ENCODE measurements around the gene DCANP1.

The DCANP1 gene

GRCh38 chr5:135448791-135449507, 1.8 kb upstream of the DCANP1 start:
- Histone ChIP-seq H3K4me1 (ENCODE audit: control insufficient read depth in 2 of 2, insufficient read depth in 2 of 2, low read length in 2 of 2) (peaks cover 0 to 3% of the 10 kb centered on the region in 2 donors), H3K27ac (ENCODE audit: low read depth in 2 of 2, low read length in 2 of 2) (no peak overlapping the region), H3K36me3 (ENCODE audit: control insufficient read depth in 2 of 2, insufficient read depth in 2 of 2, low read length in 2 of 2) (no peaks in the 10 kb centered on the region), H3K4me3 (ENCODE audit: low read length in 2 of 2) (no peak overlapping the region), H3K27me3 (ENCODE audit: control insufficient read depth in 2 of 2, insufficient read depth in 2 of 2, low read length in 2 of 2) (peaks cover 0 to 3% of the 10 kb centered on the region in 2 donors), H3K9ac (ENCODE audit: low read depth in 1 of 2, low read length in 2 of 2) (no peak overlapping the region), H3K9me3 (ENCODE audit: control insufficient read depth in 2 of 2, low read length in 2 of 2) (no peaks in the 10 kb centered on the region)

GRCh38 chr5:135448071-135448739, 1.1 kb upstream of the DCANP1 start:
- no peak overlapping the region for H3K4me3 ChIP-seq (ENCODE audit: low read length in 2 of 2)
- H3K36me3 ChIP-seq (ENCODE audit: control insufficient read depth in 2 of 2, insufficient read depth in 2 of 2, low read length in 2 of 2), result no peaks in the 10 kb centered on the region
- no peaks in the 10 kb centered on the region for H3K9me3 ChIP-seq (ENCODE audit: control insufficient read depth in 2 of 2, low read length in 2 of 2)
- H3K4me1 ChIP-seq (ENCODE audit: control insufficient read depth in 2 of 2, insufficient read depth in 2 of 2, low read length in 2 of 2), result peaks cover 0 to 3% of the 10 kb centered on the region in 2 donors
- H3K27me3 ChIP-seq (ENCODE audit: control insufficient read depth in 2 of 2, insufficient read depth in 2 of 2, low read length in 2 of 2), result peaks cover 0 to 3% of the 10 kb centered on the region in 2 donors
- H3K27ac ChIP-seq (ENCODE audit: low read depth in 2 of 2, low read length in 2 of 2), result no peak overlapping the region
- no peak overlapping the region for H3K9ac ChIP-seq (ENCODE audit: low read depth in 1 of 2, low read length in 2 of 2)

- H3K36me3 ChIP-seq (ENCODE audit: control insufficient read depth in 2 of 2, insufficient read depth in 2 of 2, low read length in 2 of 2), result no peaks in the 10 kb centered on the region
- H3K4me1 ChIP-seq (ENCODE audit: control insufficient read depth in 2 of 2, insufficient read depth in 2 of 2, low read length in 2 of 2), result no peaks in the 10 kb centered on the region
- no peak overlapping the region for H3K27ac ChIP-seq (ENCODE audit: low read depth in 2 of 2, low read length in 2 of 2)
- no peaks in the 10 kb centered on the region for H3K9me3 ChIP-seq (ENCODE audit: control insufficient read depth in 2 of 2, low read length in 2 of 2)
- H3K9ac ChIP-seq (ENCODE audit: low read depth in 1 of 2, low read length in 2 of 2), result no peak overlapping the region
- no peak overlapping the region for H3K4me3 ChIP-seq (ENCODE audit: low read length in 2 of 2)
- peaks cover 0 to 3% of the 10 kb centered on the region in 2 donors for H3K27me3 ChIP-seq (ENCODE audit: control insufficient read depth in 2 of 2, insufficient read depth in 2 of 2, low read length in 2 of 2)
These were observed 533 bp downstream of the DCANP1 start for GRCh38 chr5:135446615-135447014.

- Histone ChIP-seq H3K9ac (ENCODE audit: low read depth in 1 of 2, low read length in 2 of 2) (no peak overlapping the region), H3K27ac (ENCODE audit: low read depth in 2 of 2, low read length in 2 of 2) (no peak overlapping the region), H3K27me3 (ENCODE audit: control insufficient read depth in 2 of 2, insufficient read depth in 2 of 2, low read length in 2 of 2) (peaks cover 0 to 3% of the 10 kb centered on the region in 2 donors), H3K9me3 (ENCODE audit: control insufficient read depth in 2 of 2, low read length in 2 of 2) (no peaks in the 10 kb centered on the region), H3K36me3 (ENCODE audit: control insufficient read depth in 2 of 2, insufficient read depth in 2 of 2, low read length in 2 of 2) (no peaks in the 10 kb centered on the region), H3K4me1 (ENCODE audit: control insufficient read depth in 2 of 2, insufficient read depth in 2 of 2, low read length in 2 of 2) (no peaks in the 10 kb centered on the region), H3K4me3 (ENCODE audit: low read length in 2 of 2) (no peak overlapping the region)
These were observed 942 bp downstream of the DCANP1 start for GRCh38 chr5:135446206-135446605.

- Histone ChIP-seq H3K36me3 (ENCODE audit: control insufficient read depth in 2 of 2, insufficient read depth in 2 of 2, low read length in 2 of 2) (no peaks in the 10 kb centered on the region), H3K9me3 (ENCODE audit: control insufficient read depth in 2 of 2, low read length in 2 of 2) (no peaks in the 10 kb centered on the region), H3K4me1 (ENCODE audit: control insufficient read depth in 2 of 2, insufficient read depth in 2 of 2, low read length in 2 of 2) (no peaks in the 10 kb centered on the region), H3K27me3 (ENCODE audit: control insufficient read depth in 2 of 2, insufficient read depth in 2 of 2, low read length in 2 of 2) (peaks cover 0 to 3% of the 10 kb centered on the region in 2 donors), H3K27ac (ENCODE audit: low read depth in 2 of 2, low read length in 2 of 2) (no peak overlapping the region), H3K4me3 (ENCODE audit: low read length in 2 of 2) (no peak overlapping the region), H3K9ac (ENCODE audit: low read depth in 1 of 2, low read length in 2 of 2) (no peak overlapping the region)
These were observed 1.7 kb downstream of the DCANP1 start for GRCh38 chr5:135445306-135445985.

- no peak overlapping the region for H3K9ac ChIP-seq (ENCODE audit: low read depth in 1 of 2, low read length in 2 of 2)
- peaks cover 0 to 3% of the 10 kb centered on the region in 2 donors for H3K27me3 ChIP-seq (ENCODE audit: control insufficient read depth in 2 of 2, insufficient read depth in 2 of 2, low read length in 2 of 2)
These were observed 2.3 kb downstream of the DCANP1 start for GRCh38 chr5:135444881-135445280.

GRCh38 chr5:135444360-135444759, 2.8 kb downstream of the DCANP1 start:
- peaks cover 0 to 3% of the 10 kb centered on the region in 2 donors for H3K27me3 ChIP-seq (ENCODE audit: control insufficient read depth in 2 of 2, insufficient read depth in 2 of 2, low read length in 2 of 2)
- no peaks in the 10 kb centered on the region for H3K9me3 ChIP-seq (ENCODE audit: control insufficient read depth in 2 of 2, low read length in 2 of 2)
- no peaks in the 10 kb centered on the region for H3K4me1 ChIP-seq (ENCODE audit: control insufficient read depth in 2 of 2, insufficient read depth in 2 of 2, low read length in 2 of 2)
- no peak overlapping the region for H3K4me3 ChIP-seq (ENCODE audit: low read length in 2 of 2)
- H3K9ac ChIP-seq (ENCODE audit: low read depth in 1 of 2, low read length in 2 of 2), result no peak overlapping the region
- H3K36me3 ChIP-seq (ENCODE audit: control insufficient read depth in 2 of 2, insufficient read depth in 2 of 2, low read length in 2 of 2), result no peaks in the 10 kb centered on the region
- H3K27ac ChIP-seq (ENCODE audit: low read depth in 2 of 2, low read length in 2 of 2), result no peak overlapping the region

More at GRCh38 chr5:135444881-135445280, 2.3 kb downstream of the DCANP1 start:
- no peak overlapping the region for H3K4me3 ChIP-seq (ENCODE audit: low read length in 2 of 2)
- H3K27ac ChIP-seq (ENCODE audit: low read depth in 2 of 2, low read length in 2 of 2), result no peak overlapping the region
- H3K36me3 ChIP-seq (ENCODE audit: control insufficient read depth in 2 of 2, insufficient read depth in 2 of 2, low read length in 2 of 2), result no peaks in the 10 kb centered on the region
- H3K9me3 ChIP-seq (ENCODE audit: control insufficient read depth in 2 of 2, low read length in 2 of 2), result no peaks in the 10 kb centered on the region
- no peaks in the 10 kb centered on the region for H3K4me1 ChIP-seq (ENCODE audit: control insufficient read depth in 2 of 2, insufficient read depth in 2 of 2, low read length in 2 of 2)

GRCh38 chr5:135443161-135443960, 3.8 kb downstream of the DCANP1 start:
- H3K4me1 ChIP-seq (ENCODE audit: control insufficient read depth in 2 of 2, insufficient read depth in 2 of 2, low read length in 2 of 2), result peaks cover 0 to 3% of the 10 kb centered on the region in 2 donors
- H3K27ac ChIP-seq (ENCODE audit: low read depth in 2 of 2, low read length in 2 of 2), result no peak overlapping the region
- H3K9ac ChIP-seq (ENCODE audit: low read depth in 1 of 2, low read length in 2 of 2), result no peak overlapping the region
- H3K36me3 ChIP-seq (ENCODE audit: control insufficient read depth in 2 of 2, insufficient read depth in 2 of 2, low read length in 2 of 2), result no peaks in the 10 kb centered on the region
- H3K27me3 ChIP-seq (ENCODE audit: control insufficient read depth in 2 of 2, insufficient read depth in 2 of 2, low read length in 2 of 2), result peaks cover 0 to 3% of the 10 kb centered on the region in 2 donors
- H3K9me3 ChIP-seq (ENCODE audit: control insufficient read depth in 2 of 2, low read length in 2 of 2), result no peaks in the 10 kb centered on the region
- H3K4me3 ChIP-seq (ENCODE audit: low read length in 2 of 2), result no peak overlapping the region

GRCh38 chr5:135442431-135443160, 4.6 kb downstream of the DCANP1 start:
- Histone ChIP-seq H3K27me3 (ENCODE audit: control insufficient read depth in 2 of 2, insufficient read depth in 2 of 2, low read length in 2 of 2) (peaks cover 0 to under 1% of the 10 kb centered on the region in 2 donors), H3K27ac (ENCODE audit: low read depth in 2 of 2, low read length in 2 of 2) (no peak overlapping the region), H3K4me3 (ENCODE audit: low read length in 2 of 2) (no peak overlapping the region), H3K9me3 (ENCODE audit: control insufficient read depth in 2 of 2, low read length in 2 of 2) (no peaks in the 10 kb centered on the region), H3K36me3 (ENCODE audit: control insufficient read depth in 2 of 2, insufficient read depth in 2 of 2, low read length in 2 of 2) (no peaks in the 10 kb centered on the region), H3K9ac (ENCODE audit: low read depth in 1 of 2, low read length in 2 of 2) (no peak overlapping the region), H3K4me1 (ENCODE audit: control insufficient read depth in 2 of 2, insufficient read depth in 2 of 2, low read length in 2 of 2) (peaks cover 0 to 8% of the 10 kb centered on the region in 2 donors)

Measured in mucosa of rectum (tissue), 2 donors.